Peyer's patch (tissue), 4 donors: ENCODE results near the gene RASA3. TPM values are rescaled to one million over a fixed set of nuclear protein-coding genes. Genes with fewer than 3 reads are reported as not detected.

ENCODE experiments used
- DNase-seq, 3 donors: peaks; one replicate each; pipeline ENCODE4 v3.0.0-alpha.2; 2017 to 2019
- H3K27ac ChIP-seq, 4 donors: fragments of 200-600 bp; sonication (generic); one replicate each; pipeline ENCODE4 v1.5.1; 2016 to 2019
- H3K27me3 ChIP-seq, 2 donors: fragments of 200-600 bp; sonication (generic); one replicate each; pipeline ENCODE4 v1.5.1; 2019
- H3K36me3 ChIP-seq, 3 donors: fragments of 200-600 bp; sonication (generic); one replicate each; pipeline ENCODE4 v1.5.1; 2016 to 2019
- H3K4me1 ChIP-seq, 4 donors: fragments of 200-600 bp; sonication (generic); one replicate each; pipeline ENCODE4 v1.5.1; 2016 to 2019
- H3K4me3 ChIP-seq, 4 donors: fragments of 200-600 bp; sonication (generic); 1 replicate in 3 of 4; 2 replicates in 1 of 4; pipeline ENCODE4 v1.5.1; 2016 to 2019; ENCODE audit warnings: mild to moderate bottlenecking in 1 of 4
- H3K9me3 ChIP-seq, 4 donors: fragments of 200-600 bp; sonication (generic); one replicate each; pipeline ENCODE4 v1.5.1; 2016 to 2019; ENCODE audit warnings: mild to moderate bottlenecking in 1 of 4
- CTCF ChIP-seq, 6 experiments: fragments of 450-650 bp in 4 of 6; fragments of 200-600 bp in 2 of 6; sonication (generic) in 1 of 6; IDR thresholded peaks; one replicate each; pipeline ENCODE4 v1.5.1; 2017 to 2019; ENCODE audit warnings: antibody characterized with exemption in 6 of 6, mild to moderate bottlenecking in 3 of 6, moderate library complexity in 1 of 6
- POLR2A ChIP-seq, 2 donors: fragments of 450-650 bp; IDR thresholded peaks; one replicate each; pipeline ENCODE4 v1.5.1; 2017; ENCODE audit warnings: antibody characterized with exemption in 2 of 2, mild to moderate bottlenecking in 2 of 2, moderate library complexity in 2 of 2
- total RNA-seq, 4 donors: library from RNA; depleted of rRNA; stranded (reverse); fragments of >200 nt; gene quantifications; one replicate each; pipeline ENCODE4 v1.1.0, GENCODE V29; 2016

The RASA3 gene
- total RNA-seq, 4 donors from 2014 or later, result 3.5 to 41.3 (median 6.9) TPM

- Histone ChIP-seq H3K4me3 (no peak overlapping the region), H3K27me3 (no peaks in the 10 kb centered on the region), H3K27ac (peak overlapping the region in 1 of 4 donors; percentile 39), H3K36me3 (peaks cover 0 to 28% (median 0%) of the 10 kb centered on the region in 3 donors), H3K4me1 (no peaks in the 10 kb centered on the region), H3K9me3 (no peaks in the 10 kb centered on the region)
- TF ChIP-seq POLR2A (IDR thresholded peaks at IDR 0.05) (no peak), CTCF (IDR thresholded peaks at IDR 0.05) (peak in 1 of 6 experiments; percentile 14)
- no peak for DNase-seq
Measured at GRCh38 chr13:114015111-114015968, 117.1 kb downstream of the RASA3 start.

- Histone ChIP-seq H3K9me3 (no peaks in the 10 kb centered on the region), H3K4me1 (no peaks in the 10 kb centered on the region), H3K36me3 (peaks cover 0 to 41% (median 0%) of the 10 kb centered on the region in 3 donors), H3K4me3 (no peak overlapping the region), H3K27ac (no peak overlapping the region), H3K27me3 (no peaks in the 10 kb centered on the region)
- TF ChIP-seq CTCF (IDR thresholded peaks at IDR 0.05) (no peak), POLR2A (IDR thresholded peaks at IDR 0.05) (no peak)
- no peak for DNase-seq
Measured at GRCh38 chr13:114013952-114014629, 118.3 kb downstream of the RASA3 start.

GRCh38 chr13:114013336-114013735 is 119.1 kb downstream of the RASA3 start:
- Histone ChIP-seq H3K27me3 (no peaks in the 10 kb centered on the region), H3K36me3 (peaks cover 0 to 42% (median 0%) of the 10 kb centered on the region in 3 donors), H3K4me1 (no peaks in the 10 kb centered on the region), H3K4me3 (no peak overlapping the region), H3K27ac (no peak overlapping the region), H3K9me3 (no peaks in the 10 kb centered on the region)
- TF ChIP-seq POLR2A (IDR thresholded peaks at IDR 0.05) (no peak), CTCF (IDR thresholded peaks at IDR 0.05) (no peak)
- DNase-seq, result no peak

- H3K9me3 ChIP-seq, result no peaks in the 10 kb centered on the region
- no peaks in the 10 kb centered on the region for H3K27me3 ChIP-seq
- no peak overlapping the region for H3K4me3 ChIP-seq
- H3K4me1 ChIP-seq, result no peaks in the 10 kb centered on the region
- H3K36me3 ChIP-seq, result peaks cover 0 to 42% (median 0%) of the 10 kb centered on the region in 3 donors
- H3K27ac ChIP-seq, result no peak overlapping the region
- no peak for DNase-seq
- TF ChIP-seq POLR2A (IDR thresholded peaks at IDR 0.05) (no peak), CTCF (IDR thresholded peaks at IDR 0.05) (no peak)
Measured at GRCh38 chr13:114012921-114013320, 119.5 kb downstream of the RASA3 start.

GRCh38 chr13:114012141-114012540 is 120.3 kb downstream of the RASA3 start:
- Histone ChIP-seq H3K9me3 (no peaks in the 10 kb centered on the region), H3K27me3 (no peaks in the 10 kb centered on the region), H3K36me3 (peaks cover 0 to 42% (median 0%) of the 10 kb centered on the region in 3 donors), H3K4me3 (no peak overlapping the region), H3K4me1 (no peaks in the 10 kb centered on the region), H3K27ac (no peak overlapping the region)
- DNase-seq, result no peak
- TF ChIP-seq CTCF (IDR thresholded peaks at IDR 0.05), result no peak
- no peak for TF ChIP-seq POLR2A (IDR thresholded peaks at IDR 0.05)
